Lung (tissue), 12 donors: Measurements from ENCODE around the gene SNX27. TPM values are rescaled to one million over a fixed set of nuclear protein-coding genes. Genes with fewer than 3 reads are reported as not detected.
"Not testable (repeated sequence)": the region's sequence is repeated elsewhere in the genome, so short reads cannot be mapped to it uniquely, and the experiment has no call there.

Source experiments
- ATAC-seq: fragments of 200-7000 bp; cut with Tn5 transposase; one replicate; pipeline ENCODE4 v1.9.1; 2020; ENCODE audit warnings: moderate number of reproducible peaks; ENCODE audit not compliant: insufficient read depth, low FRiP score
- DNase-seq, 3 donors: peaks; one replicate each; pipeline ENCODE4 v3.0.0-alpha.2; 2013 to 2017
- H3K27ac ChIP-seq, 2 donors: one replicate each; pipeline ENCODE4 v1.5.1; 2013; ENCODE audit warnings: mild to moderate bottlenecking in 2 of 2, moderate library complexity in 2 of 2, control low read depth in 1 of 2, inconsistent platforms in 1 of 2, low read depth in 1 of 2, low read length in 1 of 2
- H3K27me3 ChIP-seq, 3 donors: one replicate each; pipeline ENCODE4 v1.5.1; 2013; ENCODE audit warnings: low read length in 2 of 3; ENCODE audit not compliant: control insufficient read depth in 3 of 3, insufficient read depth in 3 of 3
- H3K36me3 ChIP-seq, 4 donors: one replicate each; pipeline ENCODE4 v1.5.1; 2013; ENCODE audit warnings: low read length in 4 of 4, mild to moderate bottlenecking in 1 of 4, moderate library complexity in 1 of 4; ENCODE audit not compliant: control insufficient read depth in 4 of 4, insufficient read depth in 4 of 4
- H3K4me1 ChIP-seq, 5 donors: one replicate each; pipeline ENCODE4 v1.5.1; 2013; ENCODE audit warnings: low read length in 5 of 5, mild to moderate bottlenecking in 2 of 5, moderate library complexity in 1 of 5; ENCODE audit not compliant: control insufficient read depth in 5 of 5, insufficient read depth in 5 of 5
- H3K4me3 ChIP-seq: one replicate; pipeline ENCODE4 v1.5.1; 2013; ENCODE audit warnings: mild to moderate bottlenecking, control low read depth, moderate library complexity
- H3K9ac ChIP-seq, 2 donors: one replicate each; pipeline ENCODE4 v1.5.1; 2013; ENCODE audit warnings: low read length in 2 of 2, control low read depth in 1 of 2; ENCODE audit not compliant: insufficient read depth in 1 of 2
- H3K9me3 ChIP-seq, 4 donors: one replicate each; pipeline ENCODE4 v1.5.1; 2013; ENCODE audit warnings: low read length in 3 of 4, mild to moderate bottlenecking in 1 of 4, moderate library complexity in 1 of 4; ENCODE audit not compliant: control insufficient read depth in 4 of 4, insufficient read depth in 3 of 4
- CTCF ChIP-seq: IDR thresholded peaks from 2 replicates; pipeline ENCODE4 v1.5.1; 2012; ENCODE audit warnings: mild to moderate bottlenecking; ENCODE audit errors: control extremely low read depth, extremely low read depth
- whole genome bisulfite sequencing, 2 donors: extraction: QIAGEN DNeasy Blood & Tissue Kit; methylation state at CpG; one replicate each; pipeline ENCODE4 v1.1.7; 2013; 5-methylcytosine and 5-hydroxymethylcytosine counted together
- polyA plus RNA-seq, 2 donors: library from polyadenylated mRNA; stranded (reverse); fragments of 200-250 nt; gene quantifications; one replicate each; pipeline ENCODE4 v1.2.1, GENCODE V29; 2013
- total RNA-seq, 2 donors: library from RNA; depleted of rRNA in 1 of 2; stranded (reverse); fragments of >200 nt in 1 of 2; gene quantifications; one replicate each; pipeline ENCODE4 v1.2.1, GENCODE V29; 2014 to 2021
- donor health status: control.
- donor health status: control.
- donor health status: Bipolar disorder and iron deficiency.
- donor health status: healthy.
- donor health status: DM: yes; HTN: yes; CAD: no.

SNX27 gene
- total and polyA plus RNA-seq, 4 donors: 12.1 to 63.7 (median 26.5) TPM

- Histone ChIP-seq H3K4me1 (peaks cover 0 to 24% (median 5%) of the 10 kb centered on the region in 5 donors), H3K9me3 (no peaks in the 10 kb centered on the region), H3K4me3 (no peak overlapping the region), H3K9ac (no peak overlapping the region), H3K27ac (no peak overlapping the region), H3K27me3 (no peaks in the 10 kb centered on the region), H3K36me3 (peaks cover 0 to 1% (median 0%) of the 10 kb centered on the region in 4 donors)
- 76 to 84% methylated on average over 3 of the region's 3 CpGs for WGBS, 2 donors
- ATAC-seq (no peak), DNase-seq (no peak)
- TF ChIP-seq CTCF: no peak
Measured at GRCh38 chr1:151616505-151616849, 4.6 kb downstream of the SNX27 start.

GRCh38 chr1:151618003-151618402 lies 6.2 kb downstream of the SNX27 start:
- Histone ChIP-seq H3K27ac (no peak overlapping the region), H3K27me3 (no peaks in the 10 kb centered on the region), H3K36me3 (peaks cover 0 to 1% (median 0%) of the 10 kb centered on the region in 4 donors), H3K4me3 (no peak overlapping the region), H3K9ac (no peak overlapping the region), H3K4me1 (peaks cover 0 to 19% (median 5%) of the 10 kb centered on the region in 5 donors), H3K9me3 (no peaks in the 10 kb centered on the region)
- DNase-seq (no peak), ATAC-seq (no peak)
- WGBS, 2 donors: 80 to 89% methylated on average over 3 of the region's 3 CpGs
- TF ChIP-seq CTCF: no peak

- no peak for DNase-seq
- Histone ChIP-seq H3K4me1 (peaks cover 0 to 15% (median 3%) of the 10 kb centered on the region in 5 donors), H3K9ac (no peak overlapping the region), H3K27me3 (no peaks in the 10 kb centered on the region), H3K27ac (no peak overlapping the region), H3K9me3 (no peaks in the 10 kb centered on the region), H3K4me3 (no peak overlapping the region), H3K36me3 (peaks cover 0 to 1% (median 0%) of the 10 kb centered on the region in 4 donors)
- no peak for ATAC-seq
- TF ChIP-seq CTCF: no peak
Measured at GRCh38 chr1:151618470-151618869, 6.6 kb downstream of the SNX27 start.

DNA sequence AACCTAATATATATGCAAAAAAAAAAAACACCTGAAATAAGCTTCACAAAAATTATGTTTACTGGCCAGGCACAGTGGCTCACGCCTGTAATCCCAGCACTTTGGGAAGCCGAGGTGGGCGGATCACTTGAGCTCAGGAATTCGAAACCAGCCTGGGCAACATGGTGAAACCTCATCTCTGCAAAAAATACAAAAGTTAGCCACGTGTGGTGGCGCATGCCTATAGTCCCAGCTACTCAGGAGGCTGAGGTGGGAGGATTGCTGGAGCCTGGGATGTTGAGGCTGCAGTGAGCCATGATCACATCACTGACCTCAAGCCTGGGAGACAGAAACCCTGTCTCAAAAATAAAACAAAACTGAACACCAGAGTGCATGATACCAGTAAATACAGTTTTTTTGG lies 7.1 kb downstream of the SNX27 start:
- not testable (repeated sequence) for H3K27me3 ChIP-seq, H3K9ac ChIP-seq, DNase-seq, ATAC-seq, H3K36me3 ChIP-seq, H3K9me3 ChIP-seq, H3K4me3 ChIP-seq, H3K27ac ChIP-seq
- H3K4me1 ChIP-seq: peaks cover 0 to 11% (median 1%) of the 10 kb centered on the region in 5 donors
- WGBS, 2 donors: 85 to 90% methylated on average over 6 of the region's 6 CpGs
